Mesodermal cell (in vitro differentiated cells): ENCODE measurements around the gene NEDD9.
A peak's percentile ranks its signal among the peaks of the same experiment; 100 is the strongest.

Source experiments
- H3K27ac ChIP-seq: 2 replicates; pipeline ENCODE4 v1.7.0; 2013; ENCODE audit warnings: mild to moderate bottlenecking, low read depth, low read length, moderate library complexity; ENCODE audit not compliant: severe bottlenecking
- H3K36me3 ChIP-seq: 2 replicates; pipeline ENCODE4 v1.7.1; 2013; ENCODE audit warnings: mild to moderate bottlenecking, low read length, moderate library complexity; ENCODE audit not compliant: control insufficient read depth, insufficient read depth
- H3K4me1 ChIP-seq: one replicate; pipeline ENCODE4 v1.7.1; 2013; ENCODE audit warnings: mild to moderate bottlenecking, low read length; ENCODE audit not compliant: insufficient read depth, control insufficient read depth, poor library complexity, severe bottlenecking
- H3K4me3 ChIP-seq: 2 replicates; pipeline ENCODE4 v1.7.0; 2013; ENCODE audit warnings: low read length, control low read depth, mild to moderate bottlenecking; ENCODE audit not compliant: insufficient read depth, poor library complexity, severe bottlenecking; ENCODE audit errors: extremely low read depth
- H3K9me3 ChIP-seq: 2 replicates; pipeline ENCODE4 v1.7.1; 2013; ENCODE audit warnings: mild to moderate bottlenecking, low read length, moderate library complexity; ENCODE audit not compliant: control insufficient read depth
- WGBS, 2 experiments: methylation state at CpG; one replicate each; pipeline ENCODE4 v1.1.5; 2013; ENCODE audit warnings: missing lambda C conversion rate in 2 of 2; ENCODE audit not compliant: insufficient coverage in 2 of 2; 5-methylcytosine and 5-hydroxymethylcytosine counted together

NEDD9 gene

DNA sequence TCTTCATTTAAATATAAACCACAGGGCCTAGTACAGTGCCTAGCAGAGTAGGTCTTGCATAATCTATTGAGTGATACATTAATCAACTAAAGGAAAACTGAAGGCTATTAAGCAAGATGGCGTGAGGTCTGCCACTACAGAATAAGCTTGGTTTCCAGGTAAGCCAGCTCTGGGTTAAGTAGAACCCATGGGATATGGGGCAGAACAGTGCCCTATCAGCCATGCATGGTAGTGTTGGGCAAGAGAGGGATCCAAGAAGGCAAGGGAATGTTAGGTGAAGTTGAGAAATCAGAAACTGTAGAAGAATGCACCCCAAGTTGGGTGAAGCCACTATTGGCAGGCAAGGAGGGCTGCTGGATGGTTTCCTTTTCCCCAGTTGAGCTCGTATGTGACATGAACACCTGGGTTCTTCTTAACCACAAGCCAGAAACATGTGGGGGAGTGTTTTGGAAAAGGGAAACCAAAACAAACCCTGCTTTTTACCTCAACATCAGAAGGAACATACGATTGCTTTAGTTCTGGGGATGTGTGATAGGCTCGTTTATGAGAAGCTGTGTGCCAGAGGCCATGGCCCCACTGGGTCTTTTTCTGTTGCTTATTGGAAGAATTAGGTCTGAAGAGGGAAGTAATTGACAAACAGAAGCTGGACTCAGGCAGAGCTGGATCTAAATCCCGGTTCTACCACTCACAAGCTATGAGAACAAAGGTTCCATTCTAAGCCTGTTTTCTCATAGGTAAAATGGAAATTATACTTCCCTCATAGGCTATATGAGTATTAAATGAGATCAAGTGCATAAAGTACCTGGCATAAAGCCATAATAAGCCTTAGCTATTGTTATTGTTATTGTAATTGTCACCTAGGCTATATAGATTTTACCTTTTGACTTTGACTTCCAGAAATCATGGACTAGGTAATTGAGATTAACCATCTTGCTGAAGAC, 33.5 kb downstream of the NEDD9 start:
- H3K4me1 ChIP-seq = peaks cover 59% of the 10 kb centered on the region
- WGBS, 2 experiments = 96 to 100% methylated on average over 1 to 3 of the region's 5 CpGs
- peaks cover 69% of the 10 kb centered on the region for H3K36me3 ChIP-seq
- H3K4me3 ChIP-seq = no peak overlapping the region
- no peaks in the 10 kb centered on the region for H3K9me3 ChIP-seq
- no peak overlapping the region for H3K27ac ChIP-seq

DNA sequence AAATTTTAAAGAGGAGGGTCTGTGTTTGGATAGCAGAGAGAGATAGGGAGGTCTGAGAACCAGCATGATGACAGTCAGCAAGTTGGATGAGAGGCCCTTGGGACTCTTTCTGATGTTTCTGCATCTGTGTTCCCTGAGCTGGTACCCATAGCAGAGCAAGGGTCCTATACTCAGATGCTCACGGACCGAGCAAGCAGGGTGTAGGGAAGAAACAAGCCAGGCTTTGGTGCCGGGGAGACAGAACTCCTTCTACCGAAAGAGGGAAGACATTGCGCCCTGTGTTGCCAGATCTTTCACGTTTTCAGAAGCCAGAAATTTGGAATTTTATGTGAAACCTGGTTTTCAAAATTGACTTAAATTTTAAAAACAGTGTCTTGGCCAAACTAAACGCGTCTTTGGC, 34.6 kb downstream of the NEDD9 start:
- H3K4me1 ChIP-seq = peaks cover 51% of the 10 kb centered on the region
- H3K4me3 ChIP-seq = no peak overlapping the region
- 95 to 98% methylated on average over 8 of the region's 8 CpGs for WGBS, 2 experiments
- H3K36me3 ChIP-seq = peaks cover 72% of the 10 kb centered on the region
- H3K27ac ChIP-seq = peak overlapping the region; percentile 25
- H3K9me3 ChIP-seq = no peaks in the 10 kb centered on the region

DNA sequence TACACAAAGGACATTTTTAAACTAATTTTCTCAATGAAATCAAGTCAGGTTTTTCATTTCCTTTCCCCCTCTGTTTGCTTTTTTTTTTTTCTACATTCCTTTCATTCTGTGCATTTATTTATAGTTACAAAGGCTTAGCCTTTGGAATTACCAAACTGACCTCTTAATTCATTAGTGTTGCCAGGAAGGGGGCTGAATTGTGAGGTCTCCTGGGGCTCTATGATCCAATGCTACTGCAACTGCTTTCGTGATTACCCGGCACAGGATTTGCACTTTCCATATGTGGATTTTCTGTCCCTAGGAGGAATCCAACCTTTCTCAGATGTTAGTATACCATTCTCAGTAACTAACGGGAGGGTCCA, 35.3 kb downstream of the NEDD9 start:
- Histone ChIP-seq H3K9me3 (no peaks in the 10 kb centered on the region), H3K27ac (peak overlapping the region; percentile 91), H3K4me1 (peaks cover 44% of the 10 kb centered on the region), H3K4me3 (no peak overlapping the region), H3K36me3 (peaks cover 74% of the 10 kb centered on the region)
- WGBS, 2 experiments = 37 to 83% methylated on average over 1 to 3 of the region's 3 CpGs

DNA sequence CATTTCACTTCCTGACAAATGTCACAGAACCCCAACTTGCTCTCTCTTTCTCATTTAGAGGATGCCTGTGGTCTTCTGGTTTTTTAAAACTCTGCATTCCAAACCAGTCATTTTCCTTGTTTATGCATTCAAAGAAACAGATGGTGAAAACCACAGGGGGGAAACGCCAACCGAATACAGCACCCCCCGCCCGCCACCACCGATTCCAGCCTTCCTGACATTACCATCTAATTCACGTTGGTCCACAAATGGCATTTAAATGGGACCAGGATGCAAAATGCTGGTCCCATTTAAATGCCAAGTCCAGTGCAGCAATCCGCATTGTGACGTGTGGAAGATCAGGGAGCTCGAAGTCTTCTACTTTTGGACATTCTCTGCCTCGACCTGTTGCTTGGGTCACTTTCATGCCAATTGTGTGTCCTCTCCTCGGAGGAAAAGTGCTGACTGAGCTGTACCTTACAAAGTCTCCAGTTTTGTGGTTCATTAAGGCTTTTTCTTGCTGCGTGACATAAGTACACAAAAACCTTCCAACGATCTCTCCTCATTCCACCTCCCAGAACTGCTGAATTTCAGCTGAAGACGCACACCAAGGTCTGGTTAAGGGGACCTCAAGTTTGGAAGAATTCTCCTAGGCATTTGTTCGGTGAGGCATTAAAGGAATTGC, 35.8 kb downstream of the NEDD9 start:
- Histone ChIP-seq H3K9me3 (no peaks in the 10 kb centered on the region), H3K27ac (peak overlapping the region; percentile 91), H3K36me3 (peaks cover 75% of the 10 kb centered on the region), H3K4me1 (peaks cover 40% of the 10 kb centered on the region), H3K4me3 (no peak overlapping the region)
- 73 to 80% methylated on average over 13 to 14 of the region's 15 CpGs for WGBS, 2 experiments

DNA sequence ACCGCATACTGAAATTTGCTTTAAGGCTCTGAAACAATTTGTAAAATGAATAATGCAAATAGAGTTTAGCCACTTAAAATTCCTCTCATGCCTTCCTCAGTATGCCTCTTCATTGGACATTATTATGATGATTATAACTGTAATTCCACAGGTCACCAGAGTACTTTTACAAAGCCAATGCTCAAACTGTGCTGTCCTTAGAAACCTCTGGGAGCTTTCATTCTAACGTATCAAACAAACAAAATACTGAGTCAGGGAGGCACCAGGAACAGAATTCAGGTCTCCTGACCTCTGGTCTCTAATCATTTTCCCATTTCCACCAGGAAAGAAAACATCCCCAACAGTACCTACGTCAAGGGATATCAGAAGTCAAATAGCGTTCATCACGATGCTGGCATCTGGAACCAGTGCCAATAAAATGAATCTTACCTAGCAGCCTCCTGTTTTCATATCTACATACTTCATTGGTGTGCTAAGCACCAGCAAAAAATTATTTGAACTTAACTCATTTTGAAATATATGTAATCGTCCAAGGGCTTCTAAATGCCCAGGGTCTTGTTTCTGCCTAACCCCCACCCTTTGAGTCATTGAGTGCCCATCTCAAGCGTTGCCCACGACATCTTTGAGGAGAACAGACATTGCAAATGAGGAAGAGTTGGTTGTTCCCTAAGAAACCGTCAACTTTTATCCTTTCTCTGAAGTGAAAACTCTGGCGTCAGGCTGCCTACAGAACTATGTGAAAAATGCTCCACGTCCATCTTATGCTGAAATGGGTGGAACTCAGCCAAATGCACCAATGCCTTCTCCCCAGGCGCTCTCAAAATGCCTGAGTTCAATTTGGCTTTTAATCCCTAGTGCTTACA, 37.9 kb downstream of the NEDD9 start:
- WGBS, 2 experiments = 78 to 83% methylated on average over 9 to 10 of the region's 12 CpGs
- H3K4me3 ChIP-seq = no peak overlapping the region
- H3K9me3 ChIP-seq = no peaks in the 10 kb centered on the region
- no peak overlapping the region for H3K27ac ChIP-seq
- peaks cover 78% of the 10 kb centered on the region for H3K36me3 ChIP-seq
- H3K4me1 ChIP-seq = peaks cover 22% of the 10 kb centered on the region

DNA sequence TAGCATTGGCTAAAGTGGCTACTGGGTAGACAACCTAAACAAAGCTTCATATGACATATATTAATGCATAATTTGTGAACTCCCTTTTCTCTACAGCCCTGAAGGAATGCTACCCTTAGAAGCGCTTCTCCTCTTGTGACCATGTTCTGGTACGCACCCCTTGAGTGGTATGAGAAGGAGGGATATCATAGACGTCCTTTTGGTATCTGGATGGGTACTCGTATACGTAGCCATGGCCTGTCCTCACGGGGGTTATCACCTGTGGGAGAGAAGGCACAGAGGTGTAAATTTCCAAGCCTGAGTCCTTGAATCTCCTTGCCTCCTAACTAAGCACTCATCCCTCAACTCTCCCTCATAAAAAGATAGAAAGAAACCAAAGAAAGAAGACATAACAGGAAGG, 39.0 kb downstream of the NEDD9 start:
- H3K27ac ChIP-seq = no peak overlapping the region
- 100% methylated on average over 3 of the region's 6 CpGs; no CpG with 5 or more reads in 1 of the 2 experiments for WGBS, 2 experiments
- H3K4me3 ChIP-seq = no peak overlapping the region
- H3K36me3 ChIP-seq = peaks cover 80% of the 10 kb centered on the region
- H3K9me3 ChIP-seq = no peaks in the 10 kb centered on the region
- H3K4me1 ChIP-seq = peaks cover 22% of the 10 kb centered on the region

DNA sequence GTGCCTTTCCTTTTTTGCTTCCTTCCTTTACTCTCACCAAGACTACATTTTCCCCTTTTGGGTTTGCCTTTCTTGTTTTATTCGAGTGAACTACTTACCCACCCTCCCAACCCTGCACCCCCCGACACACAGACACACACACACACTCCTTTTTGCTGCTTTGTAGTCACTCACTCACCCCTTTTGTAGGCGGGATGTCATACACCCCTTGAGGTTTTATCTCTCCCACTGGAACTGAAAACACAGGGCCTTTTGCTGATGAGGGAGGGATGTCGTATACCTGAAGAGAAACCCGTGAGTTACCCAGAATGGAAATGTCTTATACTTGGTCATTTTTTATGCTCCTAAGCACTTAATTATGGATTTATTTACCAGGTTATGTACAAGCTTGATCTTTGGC, 40.3 kb downstream of the NEDD9 start:
- Histone ChIP-seq H3K4me3 (no peak overlapping the region), H3K9me3 (no peaks in the 10 kb centered on the region), H3K27ac (no peak overlapping the region), H3K36me3 (peaks cover 84% of the 10 kb centered on the region), H3K4me1 (peaks cover 11% of the 10 kb centered on the region)
- 43 to 73% methylated on average over 2 to 4 of the region's 5 CpGs for WGBS, 2 experiments

DNA sequence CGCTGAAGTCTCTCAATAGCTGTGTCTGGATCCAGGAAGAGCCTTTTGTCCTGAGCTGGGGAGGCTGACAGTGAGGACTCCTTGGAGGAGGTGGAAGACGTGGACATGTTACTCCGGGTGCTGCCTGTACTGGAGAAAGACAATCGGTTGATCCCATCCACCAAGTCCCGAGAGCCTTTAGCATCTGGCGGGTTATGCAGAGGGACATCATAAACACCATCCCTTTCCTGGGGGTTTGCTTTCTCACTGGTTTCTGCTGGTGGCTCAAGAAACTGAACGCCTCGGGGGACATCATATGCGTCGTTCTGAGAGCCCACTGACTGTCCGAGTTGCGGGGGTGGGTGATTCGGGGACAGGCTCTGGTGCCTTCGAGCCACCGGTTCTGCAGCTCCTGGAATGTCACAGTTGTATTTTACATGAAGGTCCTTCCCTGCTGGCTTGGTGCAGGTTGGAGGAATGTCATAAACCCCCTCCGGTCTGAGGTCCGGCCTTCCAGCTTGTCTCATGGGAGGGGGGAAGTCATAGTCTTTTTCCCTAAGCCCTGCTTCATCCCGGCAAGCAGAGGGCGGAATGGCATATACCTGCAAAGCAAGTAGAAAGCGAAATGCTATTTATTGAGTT, 41.7 kb downstream of the NEDD9 start:
- 90 to 94% methylated on average over 16 to 18 of the region's 20 CpGs for WGBS, 2 experiments
- Histone ChIP-seq H3K4me3 (no peak overlapping the region), H3K27ac (no peak overlapping the region), H3K36me3 (peaks cover 97% of the 10 kb centered on the region), H3K9me3 (no peaks in the 10 kb centered on the region), H3K4me1 (no peaks in the 10 kb centered on the region)

DNA sequence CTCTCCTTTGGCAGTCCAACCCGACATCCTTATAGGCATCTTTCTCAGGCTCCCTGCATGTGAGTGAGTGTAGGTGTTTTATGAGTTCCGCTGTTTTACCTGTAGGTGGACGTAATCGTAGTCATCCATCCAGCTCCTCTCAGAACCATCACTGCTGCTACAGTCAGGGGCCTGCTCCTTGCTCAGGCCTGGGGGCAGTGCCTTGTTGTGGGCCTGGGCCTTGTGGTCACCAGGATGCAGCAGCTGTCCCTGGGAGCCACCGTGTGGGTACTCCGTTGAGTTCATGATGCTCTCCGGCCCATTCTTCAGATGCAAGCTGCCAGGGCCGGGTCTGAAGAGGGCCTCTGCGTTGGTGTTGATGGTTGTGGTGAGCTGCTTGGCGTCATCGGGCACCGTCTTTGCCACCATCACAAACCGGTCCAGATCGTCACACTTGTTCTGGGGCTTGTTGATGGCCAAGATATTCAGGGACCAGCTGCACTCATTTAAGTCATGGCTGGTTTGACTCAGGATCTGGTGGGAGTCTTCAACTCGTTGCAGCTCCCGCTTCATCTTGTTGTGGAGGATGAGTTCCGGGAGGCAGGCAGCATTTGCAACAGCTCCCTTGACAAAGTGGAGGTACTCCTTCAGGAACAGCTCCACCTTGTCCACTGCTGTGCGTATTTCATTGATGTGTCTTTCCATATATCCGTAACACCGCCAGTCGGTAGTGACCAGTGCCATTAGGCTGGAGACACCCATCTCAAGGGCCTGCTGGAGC, 42.4 kb downstream of the NEDD9 start:
- no peak overlapping the region for H3K4me3 ChIP-seq
- no peak overlapping the region for H3K27ac ChIP-seq
- no peaks in the 10 kb centered on the region for H3K4me1 ChIP-seq
- no peaks in the 10 kb centered on the region for H3K9me3 ChIP-seq
- peaks cover 97% of the 10 kb centered on the region for H3K36me3 ChIP-seq
- 95 to 98% methylated on average over 15 to 16 of the region's 21 CpGs for WGBS, 2 experiments
